Measurements from ENCODE around the gene KRTAP10-4. TPM values are rescaled to one million over a fixed set of nuclear protein-coding genes. Genes with fewer than 3 reads are reported as not detected.
"Not testable (repeated sequence)": the region's sequence is repeated elsewhere in the genome, so short reads cannot be mapped to it uniquely, and the experiment has no call there.

Gene KRTAP10-4
- total RNA-seq, 1 donor from 2014 or later = not detected

DNA sequence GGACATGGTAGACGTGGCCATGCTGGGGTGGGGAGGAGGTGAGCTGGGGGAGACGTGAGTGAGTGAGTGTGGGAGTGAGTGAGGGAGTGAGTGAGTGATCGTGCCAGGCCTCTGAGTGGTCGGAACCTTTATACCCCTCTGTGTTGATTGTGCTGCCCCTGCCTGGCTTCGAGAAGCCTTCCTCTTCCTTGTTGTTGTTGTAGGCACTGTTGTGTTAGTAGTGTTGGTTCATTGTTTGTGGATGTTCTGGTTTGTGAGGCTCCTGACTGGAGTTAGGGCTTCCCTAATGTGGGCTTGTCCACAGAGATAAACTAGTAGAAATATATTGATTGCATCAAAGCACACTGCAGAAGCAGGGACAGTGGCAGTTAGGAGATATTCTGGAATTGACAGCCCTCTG is 14.8 kb upstream of the KRTAP10-4 start, which contains the start of gene KRTAP10-3:
Gene KRTAP10-3 (minus strand): TSS at position 101 of the 400 bp plus-strand sequence. CDS start 80 bp downstream, at position 21.
- no peak for ATAC-seq

DNA sequence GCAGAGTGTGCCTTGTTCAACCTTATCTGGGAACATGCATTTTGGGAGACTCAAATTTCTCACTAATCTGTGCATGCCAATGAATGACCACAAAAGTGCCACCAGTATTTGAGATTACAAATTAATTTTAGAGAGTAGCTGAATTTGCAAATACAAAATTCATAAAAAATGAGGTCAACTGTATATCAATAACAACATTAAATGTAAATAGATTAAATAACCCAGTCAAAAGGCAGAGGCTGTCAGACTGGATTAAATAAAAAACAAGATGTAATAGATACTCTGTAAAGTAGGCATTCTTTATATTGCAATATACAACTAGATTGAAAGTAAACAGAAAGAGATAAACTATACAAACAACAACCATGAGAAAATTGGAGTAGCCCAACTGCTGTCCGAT is 9.4 kb upstream of the KRTAP10-4 start:
- ATAC-seq = no peak

DNA sequence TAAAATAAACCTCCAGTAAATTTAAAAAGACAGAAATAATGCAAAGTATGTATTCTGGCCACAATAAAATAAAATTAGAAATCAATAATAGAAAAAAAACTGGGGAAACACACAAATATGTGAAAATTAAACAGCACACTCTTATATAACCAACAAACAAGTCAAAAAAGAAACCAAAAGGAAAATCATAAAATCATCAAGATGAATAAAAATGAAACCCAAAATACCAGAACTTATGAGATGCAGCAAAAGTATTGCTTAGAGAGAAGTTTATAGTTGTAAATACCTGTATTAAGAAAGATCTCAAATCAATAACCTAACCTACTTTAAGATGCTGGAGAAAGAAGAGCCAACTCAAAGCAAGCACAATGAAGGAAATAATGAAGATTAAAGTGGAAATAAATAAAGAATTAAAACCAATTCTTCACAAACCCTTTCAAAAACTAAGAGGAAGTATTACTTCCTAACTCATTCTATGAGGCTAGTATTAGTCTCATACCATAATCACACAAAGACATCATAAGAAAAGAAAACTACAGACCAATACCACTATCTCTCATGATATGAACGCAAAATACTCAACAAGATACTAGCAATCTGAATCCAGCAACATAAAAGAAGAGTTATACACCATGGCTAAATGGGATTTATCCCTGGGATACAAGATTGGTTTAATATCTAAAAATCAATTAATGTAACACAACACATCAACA is 8.5 kb upstream of the KRTAP10-4 start:
- ATAC-seq = no peak

DNA sequence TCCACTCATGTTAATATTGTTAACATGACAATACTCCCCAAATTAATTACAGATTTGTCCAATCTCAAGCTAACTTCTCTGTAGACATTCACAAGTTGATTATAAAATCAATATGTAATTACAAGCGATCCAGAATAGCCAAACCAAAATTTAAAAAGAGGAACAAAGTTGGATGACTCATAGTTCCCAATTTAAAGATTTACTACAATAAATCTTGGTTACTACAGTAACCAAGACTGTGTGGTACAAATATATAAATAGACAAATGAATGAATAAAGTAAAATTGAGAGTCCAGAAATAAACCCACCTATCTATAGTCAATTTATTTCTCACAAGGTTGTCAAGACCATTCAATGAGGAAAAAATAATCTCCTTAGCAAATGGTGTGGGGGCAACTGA is 7.1 kb upstream of the KRTAP10-4 start:
- ATAC-seq = no peak

DNA sequence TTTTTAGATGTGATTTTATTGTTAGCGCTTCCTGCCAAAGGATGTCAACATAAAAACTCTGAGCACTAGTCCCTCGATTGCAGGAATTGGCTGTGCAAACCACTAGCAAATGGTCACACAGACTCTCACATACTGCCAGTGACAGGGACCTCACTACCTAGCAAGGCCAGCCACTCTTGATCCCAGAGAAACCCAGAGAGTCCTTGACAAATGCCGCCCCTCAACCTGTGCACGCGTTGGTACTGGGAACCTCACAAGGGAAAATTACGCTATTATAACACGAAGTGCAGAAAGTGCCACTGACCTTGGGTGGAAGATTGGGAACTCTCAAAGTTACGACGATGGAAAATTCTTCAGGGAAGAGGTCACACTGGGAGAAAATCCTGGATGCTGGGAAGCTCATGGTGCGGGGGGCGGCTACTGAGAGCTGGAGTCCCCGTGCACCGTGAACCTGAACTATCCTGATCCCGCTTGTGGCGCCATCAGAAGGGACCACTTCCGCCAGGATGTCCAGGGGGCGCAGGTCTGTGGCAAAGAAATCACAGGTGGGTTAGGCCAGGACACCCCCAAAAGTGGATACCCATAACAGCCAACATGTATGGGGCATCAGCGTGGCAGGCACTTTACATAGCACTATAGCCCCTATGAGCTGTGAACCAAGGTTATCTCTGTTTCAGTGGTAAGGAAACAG is 5.9 kb upstream of the KRTAP10-4 start:
- no peak for ATAC-seq

DNA sequence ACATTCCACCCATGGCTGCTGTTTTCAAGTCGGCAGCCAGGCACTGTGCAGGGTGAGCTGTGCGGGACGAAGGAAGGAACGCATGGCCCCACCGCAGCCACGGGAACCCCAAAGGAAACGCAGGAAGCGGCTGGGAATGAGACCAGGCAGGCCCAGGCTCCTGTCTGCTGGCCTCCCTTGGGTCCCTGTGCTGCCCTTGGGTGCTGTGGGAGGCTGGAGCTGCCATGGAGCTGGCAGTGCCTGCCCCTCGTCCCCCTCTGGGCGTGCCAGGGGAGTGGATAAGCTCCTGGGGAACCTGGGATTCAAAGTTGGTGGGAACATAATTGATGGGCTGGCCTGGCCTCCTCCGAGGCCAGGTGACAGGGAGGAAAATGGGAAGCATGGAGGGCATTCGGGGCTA is 5.3 kb upstream of the KRTAP10-4 start:
- ATAC-seq = no peak

DNA sequence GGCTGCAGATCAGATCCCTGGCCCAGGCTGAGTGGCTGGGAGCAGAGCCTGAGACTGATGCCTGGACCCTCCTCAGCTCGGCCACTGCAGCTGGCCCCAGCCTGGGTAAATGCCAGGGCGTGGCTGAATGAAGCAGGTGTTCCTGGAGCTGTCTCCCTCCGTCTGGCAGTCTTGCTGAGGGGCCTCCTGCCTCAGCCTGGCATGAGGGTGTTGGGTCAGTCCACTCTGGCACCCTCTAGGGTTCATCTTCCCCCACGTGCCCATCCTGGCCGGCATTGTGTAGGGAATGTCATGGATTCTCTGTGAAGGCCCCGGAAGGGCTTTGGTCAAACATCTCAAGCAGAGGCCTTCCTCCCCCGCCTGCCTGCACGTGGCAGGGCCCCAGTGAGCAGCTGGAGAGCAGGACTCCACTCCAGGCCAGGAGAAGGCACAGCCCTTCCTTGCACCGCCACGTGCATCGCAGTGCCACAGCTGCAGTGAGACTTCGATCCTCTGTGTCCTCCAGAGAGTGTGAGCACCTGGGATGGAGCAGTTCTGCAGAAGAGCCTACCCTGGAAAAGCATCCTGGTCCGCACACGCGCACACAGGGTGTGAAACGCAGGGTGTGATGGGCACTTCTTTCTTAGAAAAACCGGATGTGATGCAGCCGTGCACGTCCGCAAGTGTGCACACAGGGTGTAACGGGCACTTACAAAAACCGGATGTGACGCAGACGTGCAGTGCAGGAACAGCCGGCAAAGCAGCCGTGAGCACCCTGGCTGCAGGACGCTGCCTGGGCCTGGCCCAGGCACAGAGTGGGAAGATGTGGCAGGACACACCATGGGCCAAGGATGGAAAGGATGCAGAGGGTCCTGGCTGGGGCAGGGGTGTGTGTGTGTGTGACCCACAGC is 4.6 kb upstream of the KRTAP10-4 start:
- ATAC-seq = peak; percentile 38

DNA sequence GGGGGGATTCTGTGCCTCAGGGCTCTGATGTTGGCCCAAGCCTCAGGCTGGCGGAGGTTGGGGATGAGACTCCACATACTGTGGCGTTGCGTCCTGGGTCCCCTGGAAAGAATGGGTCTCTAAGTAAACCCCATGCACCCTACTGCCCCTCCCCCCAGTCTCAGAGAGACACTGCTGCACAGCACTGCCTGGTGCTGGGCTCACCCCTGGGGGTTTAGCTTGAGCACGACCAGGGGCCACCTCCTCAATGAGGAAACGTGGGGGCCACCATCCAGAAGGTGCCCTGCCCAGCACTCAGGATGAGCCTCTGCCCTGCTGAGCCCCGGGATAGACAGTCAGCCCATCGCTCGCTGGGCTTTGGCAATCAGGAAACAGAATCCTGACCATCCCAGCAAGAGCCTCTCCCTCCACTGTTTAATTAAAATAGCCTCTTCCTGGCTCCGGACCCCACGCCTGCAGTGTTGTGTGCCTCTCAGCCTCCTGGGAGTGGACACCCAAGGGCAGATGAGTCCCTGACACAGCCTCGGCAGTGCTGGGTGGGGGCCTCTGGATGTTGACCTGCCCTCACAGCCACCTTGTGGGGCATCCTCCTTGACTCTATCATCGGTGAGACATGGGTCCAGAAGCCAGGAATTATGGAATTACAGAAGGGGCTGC is 3.5 kb upstream of the KRTAP10-4 start:
- no peak for ATAC-seq

DNA sequence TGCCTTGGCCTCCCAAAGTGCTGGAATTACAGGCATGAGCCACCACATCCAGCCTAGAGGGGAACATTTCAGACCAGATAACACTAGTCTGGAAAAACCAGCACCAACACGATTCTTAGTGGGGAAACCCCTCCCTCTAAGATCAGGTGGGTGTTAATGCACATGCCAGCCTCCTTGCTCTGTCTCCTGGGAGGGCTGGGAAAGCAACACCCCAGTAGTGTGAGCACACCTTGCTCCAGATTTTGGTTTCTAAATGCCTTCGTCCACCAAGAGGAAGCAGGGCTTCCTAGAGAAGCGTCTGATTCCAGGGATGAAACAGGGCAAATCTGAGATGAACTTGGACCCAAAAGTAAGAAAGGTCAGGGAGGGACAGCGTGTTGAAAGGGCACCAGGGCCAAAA is 2.2 kb upstream of the KRTAP10-4 start:
- no peak for ATAC-seq

DNA sequence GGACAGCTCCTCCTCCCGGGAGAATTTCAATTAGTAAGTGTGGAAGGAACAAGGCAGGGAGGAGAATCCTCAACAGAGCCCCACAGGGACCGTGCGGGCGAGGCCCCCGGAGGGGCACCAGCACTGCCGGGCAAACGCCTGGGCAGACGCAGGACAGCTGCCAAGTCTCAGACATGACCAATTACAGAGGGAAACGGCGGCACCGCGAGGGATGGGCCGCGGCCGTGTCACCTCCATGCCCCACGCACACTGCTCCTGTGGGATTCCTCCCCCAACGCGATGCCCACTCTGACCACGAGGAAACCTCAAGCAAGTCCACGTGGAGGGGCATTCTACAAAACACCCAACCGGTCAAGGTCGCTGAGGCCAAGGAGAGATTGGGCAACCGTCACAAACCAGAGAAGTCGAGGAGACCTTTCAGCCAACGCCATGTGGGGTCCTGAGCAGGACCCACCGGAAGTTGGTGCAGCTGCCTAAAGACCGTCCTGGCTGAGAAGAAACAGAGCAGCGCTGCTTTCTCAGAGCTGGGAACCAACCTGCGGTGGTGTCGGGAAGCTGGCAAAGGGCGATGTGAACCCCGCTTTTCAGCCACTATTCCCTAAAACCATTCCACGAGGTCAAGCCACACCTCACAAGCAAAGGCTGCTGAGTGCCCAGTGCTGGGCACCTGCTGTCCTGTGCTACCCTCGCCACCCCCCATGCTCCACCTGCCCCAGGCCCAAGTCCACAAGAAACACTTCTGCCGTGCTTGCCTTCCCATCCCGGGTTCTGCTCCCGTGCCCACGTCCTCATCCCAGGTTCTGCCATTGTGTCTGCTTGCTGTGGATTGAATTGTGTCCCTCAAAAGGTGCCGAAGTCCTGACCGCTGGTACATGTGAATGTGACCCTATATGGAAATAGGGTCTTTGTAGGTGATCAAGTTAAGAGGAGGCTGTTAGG is 1.4 kb upstream of the KRTAP10-4 start:
- no peak for ATAC-seq

DNA sequence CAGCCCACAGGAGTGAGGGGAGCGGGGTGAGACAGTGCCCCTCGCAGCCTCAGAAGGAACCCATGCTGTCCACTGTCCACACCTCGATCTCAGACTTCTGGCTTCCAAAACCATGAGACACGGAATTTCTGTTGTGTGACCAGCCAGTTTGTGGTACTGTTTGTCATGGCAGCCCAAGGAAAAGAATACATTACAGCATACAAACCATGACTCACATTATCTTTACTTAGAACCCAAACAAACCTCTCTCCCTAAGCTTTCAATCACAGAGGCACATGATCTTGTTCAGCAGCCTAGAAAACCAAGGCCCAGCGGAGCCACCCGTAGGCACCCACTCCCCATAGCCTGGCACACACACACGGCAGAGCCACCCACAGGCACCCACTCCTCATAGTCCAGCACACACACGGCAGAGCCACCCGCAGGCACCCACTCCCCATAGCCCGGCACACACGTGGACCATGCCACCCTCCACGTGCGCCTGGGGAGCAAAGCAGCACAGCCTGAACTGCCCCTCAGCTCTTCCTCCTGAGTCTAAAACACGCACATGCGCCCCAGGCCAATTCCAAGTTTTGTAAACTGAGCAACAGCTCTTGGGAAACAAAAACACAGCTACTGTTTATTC is 458 bp upstream of the KRTAP10-4 start:
- ATAC-seq = no peak

DNA sequence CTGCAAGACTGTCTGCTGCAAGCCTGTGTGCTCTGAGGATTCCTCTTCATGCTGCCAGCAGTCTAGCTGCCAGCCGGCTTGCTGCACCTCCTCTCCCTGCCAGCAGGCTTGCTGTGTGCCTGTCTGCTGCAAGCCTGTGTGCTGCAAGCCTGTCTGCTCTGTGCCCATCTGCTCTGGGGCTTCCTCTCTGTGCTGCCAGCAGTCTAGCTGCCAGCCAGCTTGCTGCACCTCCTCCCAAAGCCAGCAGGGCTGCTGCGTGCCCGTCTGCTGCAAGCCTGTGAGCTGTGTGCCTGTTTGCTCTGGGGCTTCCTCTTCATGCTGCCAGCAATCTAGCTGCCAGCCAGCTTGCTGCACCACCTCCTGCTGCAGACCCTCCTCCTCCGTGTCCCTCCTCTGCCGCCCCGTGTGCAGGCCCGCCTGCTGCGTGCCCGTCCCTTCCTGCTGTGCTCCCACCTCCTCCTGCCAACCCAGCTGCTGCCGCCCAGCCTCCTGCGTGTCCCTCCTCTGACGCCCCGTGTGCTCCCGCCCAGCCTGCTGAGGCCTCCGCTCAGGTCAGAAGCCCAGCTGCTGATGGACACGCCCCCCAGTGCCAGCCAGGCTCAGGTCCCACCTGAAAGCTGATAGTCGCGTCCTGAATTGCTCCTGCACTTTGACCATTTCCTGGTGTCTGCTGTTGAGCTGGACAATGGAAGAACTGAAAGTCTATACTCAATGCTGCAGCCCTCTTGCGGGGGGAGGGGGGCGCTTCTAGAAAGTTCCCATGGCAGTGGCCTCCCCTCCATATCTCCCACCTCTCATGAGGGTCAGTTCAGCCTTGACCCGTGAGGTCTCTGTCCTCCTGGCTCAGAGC is 1.2 kb downstream of the KRTAP10-4 start:
- ATAC-seq = peak; percentile 38

DNA sequence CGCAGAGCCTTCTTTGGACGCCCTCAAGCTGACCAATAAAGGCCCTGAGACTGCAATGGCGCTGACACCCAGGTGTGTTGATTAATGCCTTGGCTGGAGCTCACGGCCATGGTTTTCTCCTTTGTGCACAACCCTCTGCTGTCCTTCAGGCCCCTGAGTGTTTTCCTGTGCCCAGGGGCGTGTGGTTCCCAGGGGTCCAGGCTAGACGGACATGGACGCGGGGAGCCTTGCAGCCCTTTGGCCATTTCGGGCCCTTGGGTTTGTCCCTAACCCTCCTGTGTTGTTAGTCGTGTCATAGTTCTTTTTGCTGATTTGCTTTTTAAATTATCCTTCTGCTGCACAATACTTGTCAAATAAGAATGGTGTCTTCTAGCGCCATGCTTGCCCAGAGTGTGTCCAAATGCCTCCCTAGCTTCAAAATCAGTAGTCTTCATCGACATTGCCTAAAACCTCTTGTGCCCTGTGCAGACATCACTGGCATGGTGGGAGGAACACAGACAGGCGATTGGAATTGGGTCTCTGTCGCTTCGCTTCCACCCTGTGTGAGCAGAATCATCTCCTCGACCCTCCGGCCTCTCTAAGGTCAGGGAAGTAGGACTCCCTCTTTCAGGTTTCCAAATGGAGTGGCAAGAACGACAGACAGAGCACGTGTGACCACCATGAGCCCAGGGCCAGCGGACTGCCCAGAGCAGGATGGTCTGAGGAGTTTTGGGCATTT is 1.9 kb downstream of the KRTAP10-4 start:
- ATAC-seq = no peak

DNA sequence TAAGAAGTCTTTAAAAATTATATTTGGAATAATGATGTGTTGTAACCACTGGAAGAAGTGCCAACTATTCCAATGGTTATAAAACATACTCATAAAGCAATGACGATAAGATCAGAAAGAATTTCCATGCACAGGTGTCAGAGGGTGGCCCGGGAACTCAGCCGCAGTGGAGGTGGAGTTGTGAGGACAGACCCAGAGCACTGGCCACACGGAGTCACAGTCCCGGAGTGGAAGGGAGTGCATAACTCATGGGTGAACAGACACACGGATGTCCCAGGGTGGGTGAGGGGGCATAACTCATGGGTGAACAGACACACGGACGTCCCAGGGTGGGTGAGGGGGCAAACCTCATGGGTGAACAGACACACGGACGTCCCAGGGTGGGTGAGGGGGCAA is 2.5 kb downstream of the KRTAP10-4 start:
- ATAC-seq = no peak

DNA sequence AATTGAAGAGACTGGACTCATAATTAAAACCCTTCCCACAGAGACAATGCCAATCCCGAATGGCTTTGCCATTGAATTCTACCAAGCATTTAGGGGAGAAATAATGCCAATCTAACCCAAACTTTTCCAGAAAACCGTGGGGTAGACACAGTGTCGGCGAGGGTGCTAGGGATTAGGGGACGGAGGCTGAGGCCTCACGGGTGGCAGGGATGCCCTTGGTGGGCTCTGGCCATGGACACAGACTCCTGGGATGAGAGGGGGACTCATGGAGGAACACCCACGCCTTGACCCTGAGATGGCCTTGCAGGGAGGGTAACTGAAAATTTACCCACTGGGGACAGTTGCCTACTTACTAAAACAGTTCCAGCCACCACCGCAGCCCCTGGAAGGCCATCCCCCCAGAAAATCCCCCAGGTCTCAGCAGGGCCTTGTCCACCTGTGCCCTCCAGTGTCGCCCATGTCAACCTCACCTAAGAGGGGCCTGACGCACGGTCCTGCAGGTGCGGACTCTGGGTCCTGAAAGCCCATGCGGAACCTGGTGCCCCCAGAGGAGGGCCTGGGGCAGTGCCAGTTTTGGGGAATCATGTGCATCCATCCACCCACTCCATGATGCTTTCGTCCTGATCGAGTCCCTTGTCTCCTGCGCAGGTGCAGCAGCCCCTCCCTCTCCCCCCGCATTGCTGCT is 5.0 kb downstream of the KRTAP10-4 start:
- ATAC-seq = no peak

DNA sequence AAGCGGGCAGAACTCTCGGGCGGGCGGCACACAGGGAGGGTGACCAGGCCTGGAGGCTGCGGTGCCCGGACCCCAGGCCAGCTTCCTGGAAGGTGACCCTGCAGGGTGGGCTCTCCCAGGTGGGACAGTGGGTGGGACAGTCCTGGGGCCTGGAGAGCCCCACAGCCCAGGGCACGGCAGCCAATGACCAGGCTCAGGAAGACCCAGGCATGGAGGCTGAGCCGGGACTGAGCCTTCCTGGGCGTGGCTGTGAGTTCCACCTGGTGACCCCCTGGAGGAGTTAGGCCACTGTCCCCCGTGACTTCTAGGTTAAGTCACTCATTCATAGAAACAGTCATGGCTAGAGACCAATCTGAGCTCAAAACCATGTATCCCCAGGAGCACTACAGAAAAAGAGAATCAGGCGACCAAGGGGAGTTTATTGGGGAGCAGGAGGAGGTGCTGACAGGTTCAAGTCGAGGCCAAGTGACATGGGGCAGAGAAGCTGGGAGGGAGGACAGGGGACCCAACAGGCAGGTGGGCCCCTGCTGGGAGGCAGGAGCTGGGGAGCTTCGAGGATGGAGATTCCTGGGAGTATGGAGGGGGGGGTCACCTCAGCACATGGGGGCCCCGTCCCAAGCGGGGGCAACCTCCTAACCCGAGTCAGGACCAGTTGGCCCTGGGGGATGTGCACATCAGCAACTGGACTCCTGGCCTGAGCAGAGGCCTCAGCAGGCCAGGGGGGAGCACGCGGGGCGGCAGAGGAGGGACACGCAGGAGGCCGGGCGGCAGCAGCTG is 5.7 kb downstream of the KRTAP10-4 start:
- no peak for ATAC-seq

DNA sequence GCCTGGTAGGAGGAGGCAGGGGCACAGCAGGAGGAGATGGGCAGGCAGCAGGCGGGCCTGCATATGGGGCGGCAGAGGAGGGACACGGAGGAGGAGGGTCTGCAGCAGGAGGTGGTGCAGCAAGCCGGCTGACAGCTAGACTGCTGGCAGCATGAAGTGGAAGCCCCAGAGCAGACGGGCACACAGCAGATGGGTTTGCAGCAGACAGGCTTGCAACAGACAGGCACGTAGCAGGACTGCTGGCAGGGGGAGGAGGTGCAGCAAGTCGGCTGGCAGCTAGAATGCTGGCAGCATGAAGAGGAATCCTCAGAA is 6.3 kb downstream of the KRTAP10-4 start:
- ATAC-seq = no peak

DNA sequence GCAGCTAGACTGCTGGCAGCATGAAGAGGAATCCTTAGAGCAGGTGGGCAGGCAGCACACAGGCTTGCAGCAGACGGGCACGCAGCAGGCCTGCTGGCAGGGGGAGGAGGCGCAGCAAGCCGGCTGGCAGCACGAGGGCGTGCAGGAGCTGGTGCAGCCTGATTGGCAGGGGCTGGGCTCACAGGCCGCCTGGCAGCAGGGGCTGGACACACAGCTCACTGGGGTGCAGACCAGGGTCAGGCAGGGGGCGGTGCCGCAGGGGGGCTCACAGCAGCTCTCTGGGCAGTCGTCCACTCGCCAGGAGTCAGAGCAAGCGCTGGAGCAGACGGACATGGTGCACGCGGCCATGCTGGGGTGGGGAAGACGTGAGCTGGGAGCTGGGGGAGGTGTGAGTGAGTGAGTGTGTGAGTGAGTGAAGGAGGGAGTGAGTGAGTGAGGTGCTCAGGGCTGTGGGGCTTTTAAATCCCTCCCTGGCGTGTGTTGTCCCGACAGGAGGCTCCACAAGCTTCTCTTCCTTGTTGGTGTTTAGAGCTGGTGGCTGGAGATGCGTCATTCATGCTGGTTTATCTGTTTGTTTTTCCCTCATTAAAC is 6.8 kb downstream of the KRTAP10-4 start, which contains the start of gene KRTAP10-5:
Gene KRTAP10-5 (minus strand): TSS at position 374 of the 591 bp plus-strand sequence. CDS start 26 bp downstream, at position 348.
- ATAC-seq = not testable (repeated sequence)

Data from esophagus mucosa (tissue), 1 donor.